ENCODE measurements around the gene ADIPOR2.

The ADIPOR2 gene

DNA sequence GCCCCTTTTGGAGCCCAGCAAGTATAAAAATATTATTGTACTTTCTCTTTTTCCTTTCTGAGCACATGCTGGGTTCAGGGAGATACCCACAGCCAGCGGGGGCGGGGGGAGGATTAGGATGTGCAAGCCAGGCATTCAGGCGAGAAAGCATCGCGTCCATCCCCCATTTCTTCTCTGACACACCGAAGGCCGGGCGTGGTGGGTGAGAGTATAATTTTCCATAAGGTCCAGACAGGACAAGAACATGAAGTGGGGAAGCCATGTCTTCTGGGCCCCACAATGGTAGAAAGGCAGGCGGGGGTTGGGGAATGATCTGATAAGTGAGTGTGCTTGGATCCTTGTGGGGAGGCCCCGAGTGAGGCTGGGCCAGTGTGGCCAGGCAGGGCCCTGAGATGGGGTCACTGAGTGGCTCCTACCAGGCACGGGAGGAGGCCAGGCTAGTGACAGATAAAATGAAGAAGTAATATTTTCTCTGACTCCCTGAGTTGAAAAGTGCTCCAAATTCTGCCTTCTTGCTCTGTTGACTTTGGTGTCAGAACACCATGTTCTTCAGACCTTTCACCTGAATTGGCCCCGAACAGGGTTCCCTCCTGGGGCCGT, 118.8 kb downstream of the ADIPOR2 start:
- no peak overlapping the region for H3K4me3 ChIP-seq (ENCODE audit: low read depth, low read length)
- TF ChIP-seq, protein P1, sequence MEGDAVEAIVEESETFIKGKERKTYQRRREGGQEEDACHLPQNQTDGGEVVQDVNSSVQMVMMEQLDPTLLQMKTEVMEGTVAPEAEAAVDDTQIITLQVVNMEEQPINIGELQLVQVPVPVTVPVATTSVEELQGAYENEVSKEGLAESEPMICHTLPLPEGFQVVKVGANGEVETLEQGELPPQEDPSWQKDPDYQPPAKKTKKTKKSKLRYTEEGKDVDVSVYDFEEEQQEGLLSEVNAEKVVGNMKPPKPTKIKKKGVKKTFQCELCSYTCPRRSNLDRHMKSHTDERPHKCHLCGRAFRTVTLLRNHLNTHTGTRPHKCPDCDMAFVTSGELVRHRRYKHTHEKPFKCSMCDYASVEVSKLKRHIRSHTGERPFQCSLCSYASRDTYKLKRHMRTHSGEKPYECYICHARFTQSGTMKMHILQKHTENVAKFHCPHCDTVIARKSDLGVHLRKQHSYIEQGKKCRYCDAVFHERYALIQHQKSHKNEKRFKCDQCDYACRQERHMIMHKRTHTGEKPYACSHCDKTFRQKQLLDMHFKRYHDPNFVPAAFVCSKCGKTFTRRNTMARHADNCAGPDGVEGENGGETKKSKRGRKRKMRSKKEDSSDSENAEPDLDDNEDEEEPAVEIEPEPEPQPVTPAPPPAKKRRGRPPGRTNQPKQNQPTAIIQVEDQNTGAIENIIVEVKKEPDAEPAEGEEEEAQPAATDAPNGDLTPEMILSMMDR (IDR thresholded peaks at IDR 0.05; ENCODE audit: low read depth, low read length), result no peak

DNA sequence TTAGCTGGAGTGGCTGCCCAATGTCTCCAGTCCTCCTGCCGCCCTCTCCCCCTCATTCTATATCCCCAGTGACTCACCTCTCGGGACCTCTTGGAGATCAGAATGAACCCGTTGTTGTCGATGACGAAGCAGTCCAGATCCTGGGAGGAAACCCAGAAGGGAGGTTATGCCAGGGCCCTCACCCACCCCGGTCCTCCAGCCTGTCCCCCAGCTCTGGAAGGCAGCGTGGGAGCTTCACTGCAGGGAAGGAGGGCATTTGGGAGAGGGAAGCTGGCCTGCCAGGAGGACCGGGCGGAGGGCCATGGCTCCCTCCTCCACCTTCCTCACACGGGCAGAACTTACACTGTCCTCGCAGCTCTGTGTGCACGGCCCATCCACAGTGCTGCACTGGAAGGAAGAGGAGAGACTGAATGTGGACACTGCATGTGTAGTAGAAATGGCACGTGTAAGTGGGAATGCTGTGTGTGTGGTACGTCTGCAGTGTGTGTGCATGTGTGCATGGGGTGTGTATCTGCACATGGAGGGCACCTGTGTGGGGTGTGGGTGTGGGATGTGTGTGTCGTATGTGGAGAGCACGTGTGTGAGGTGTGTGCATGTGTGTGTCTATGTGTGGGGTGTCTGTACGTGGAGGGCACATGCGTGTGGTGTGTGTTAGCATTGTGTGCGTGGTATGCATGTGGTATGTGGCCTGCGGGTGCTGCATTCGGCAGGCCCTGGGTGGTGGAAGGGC, 119.5 kb downstream of the ADIPOR2 start:
- TF ChIP-seq, protein P1 (IDR thresholded peaks at IDR 0.05; ENCODE audit: low read depth, low read length), result no peak

DNA sequence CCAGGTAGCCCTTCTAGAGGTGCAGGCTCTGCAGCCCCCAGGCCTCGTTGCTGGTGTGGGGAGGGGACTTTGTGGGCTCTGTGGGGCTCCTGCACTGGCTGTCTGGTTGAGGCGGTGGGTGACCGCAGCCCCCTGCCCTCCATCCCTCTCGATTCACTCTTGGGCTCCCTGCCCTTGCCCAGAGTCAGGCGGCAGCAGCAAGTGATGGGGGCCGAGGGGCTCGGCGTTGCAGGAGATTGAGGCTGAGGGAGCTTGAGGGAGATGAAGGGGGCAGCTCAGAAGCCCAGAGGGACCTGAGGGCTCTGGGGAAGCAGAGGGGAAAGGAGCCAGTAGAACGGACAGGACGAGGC, 120.0 kb downstream of the ADIPOR2 start:
- H3K4me3 ChIP-seq (ENCODE audit: low read depth, low read length), result no peak overlapping the region
- TF ChIP-seq, protein P1 (IDR thresholded peaks at IDR 0.05; ENCODE audit: low read depth, low read length), result no peak

More for the DNA sequence above, 119.5 kb downstream of the ADIPOR2 start:
- no peak overlapping the region for H3K4me3 ChIP-seq (ENCODE audit: low read depth, low read length)

DNA sequence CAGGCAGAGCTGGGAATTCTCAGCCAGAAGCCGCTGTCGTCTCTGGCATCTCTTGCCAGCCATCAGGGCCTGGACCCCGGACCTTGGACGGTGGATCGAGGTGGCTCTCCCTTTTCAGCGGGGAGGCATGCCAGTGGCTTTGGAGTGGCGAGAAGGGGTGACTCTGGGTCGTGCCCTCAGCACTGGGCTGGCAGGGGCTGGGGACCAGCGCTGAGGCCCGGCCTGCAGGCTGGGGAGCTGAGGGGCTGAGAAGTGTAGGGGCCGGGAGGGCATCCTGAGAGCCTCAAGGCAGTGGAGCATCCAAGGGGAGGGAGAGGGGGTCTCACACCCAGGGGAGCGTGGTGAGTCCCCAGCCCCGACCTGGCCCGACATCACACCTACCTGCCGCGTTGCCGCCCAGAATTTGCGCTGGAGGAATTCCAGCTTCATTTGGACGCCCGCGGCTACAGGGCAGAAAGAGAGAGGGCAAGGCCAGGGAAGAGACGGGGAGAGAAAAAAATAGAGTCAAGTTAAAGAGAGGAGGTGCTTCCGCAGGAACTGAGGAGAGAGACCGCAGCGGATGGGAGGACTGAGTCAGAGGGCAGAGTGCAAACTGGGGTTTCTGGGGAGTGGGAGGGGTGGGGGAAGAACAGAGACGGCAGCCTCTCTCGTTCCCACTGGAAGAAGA, 120.5 kb downstream of the ADIPOR2 start:
- TF ChIP-seq, protein P1 (IDR thresholded peaks at IDR 0.05; ENCODE audit: low read depth, low read length), result no peak
- H3K4me3 ChIP-seq (ENCODE audit: low read depth, low read length), result no peak overlapping the region

GRCh38 chr12:1811948-1812291, 121.0 kb downstream of the ADIPOR2 start:
- H3K4me3 ChIP-seq (ENCODE audit: low read depth, low read length), result no peak overlapping the region

DNA sequence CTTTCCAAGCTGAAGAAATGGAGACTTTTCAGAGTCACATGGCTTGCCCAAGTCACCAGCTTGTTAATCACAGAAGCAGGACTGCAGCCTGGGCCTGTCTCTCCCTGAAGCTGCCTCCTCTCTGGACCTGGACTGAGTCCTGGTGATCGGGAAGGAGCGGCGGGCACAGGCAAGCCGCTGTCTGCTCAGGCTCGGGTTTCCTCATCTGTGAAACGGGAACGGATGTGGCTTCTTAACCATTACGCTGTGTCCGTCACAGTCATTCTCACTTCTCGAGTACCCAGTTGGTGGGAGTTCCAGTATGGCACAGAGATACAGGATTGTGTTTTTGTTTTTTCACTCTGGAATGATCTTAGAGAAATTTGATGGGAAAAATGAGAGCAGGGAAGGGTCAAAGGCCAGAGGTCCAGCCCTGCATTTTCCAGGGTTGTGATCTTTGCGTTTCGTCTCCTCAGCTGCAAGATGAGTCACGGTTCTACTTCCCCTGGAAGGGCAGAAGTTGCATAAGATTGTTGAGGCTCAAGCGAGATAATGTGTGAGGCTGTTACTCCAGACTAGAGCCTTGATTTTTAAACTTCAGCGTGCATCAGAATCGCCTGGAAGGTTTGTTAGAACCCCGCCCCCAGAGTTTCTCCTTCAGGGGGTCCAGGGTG, 121.9 kb downstream of the ADIPOR2 start:
- TF ChIP-seq, protein P1 (IDR thresholded peaks at IDR 0.05; ENCODE audit: low read depth, low read length), result no peak
- no peak overlapping the region for H3K4me3 ChIP-seq (ENCODE audit: low read depth, low read length)

More at GRCh38 chr12:1811948-1812291, 121.0 kb downstream of the ADIPOR2 start:
- TF ChIP-seq, protein P1 (IDR thresholded peaks at IDR 0.05; ENCODE audit: low read depth, low read length), result no peak

All from WI38 (cell line).